Gastrocnemius medialis (tissue), 4 donors: ENCODE results near the gene ST6GALNAC3.

Experiments used
- CTCF ChIP-seq, 5 experiments: fragments of 450-650 bp in 3 of 5; fragments of 200-600 bp in 2 of 5; sonication (generic) in 2 of 5; IDR thresholded peaks in 4 of 5; conservative IDR thresholded peaks in 1 of 5; 1 replicate in 4 of 5; 2 replicates in 1 of 5; pipeline ENCODE4 v1.5.1; 2016 to 2019; ENCODE audit warnings: antibody characterized with exemption in 5 of 5, mild to moderate bottlenecking in 3 of 5, moderate library complexity in 3 of 5
- POLR2A ChIP-seq, 2 donors: fragments of 450-650 bp; IDR thresholded peaks; one replicate each; pipeline ENCODE4 v1.6.1; 2017; ENCODE audit warnings: antibody characterized with exemption in 2 of 2, mild to moderate bottlenecking in 2 of 2, moderate library complexity in 2 of 2

- TF ChIP-seq CTCF (IDR thresholded peaks at IDR 0.05 in 4 of 5, conservative IDR thresholded peaks at IDR 0.05 in 1 of 5), result no peak
- no peak for TF ChIP-seq POLR2A (IDR thresholded peaks at IDR 0.05)
Measured at GRCh38 chr1:76336931-76337371, 262.4 kb downstream of the ST6GALNAC3 start.
